Neural progenitor cell (in vitro differentiated cells): ENCODE measurements around the gene RASGRP2. TPM values are rescaled to one million over a fixed set of nuclear protein-coding genes. Genes with fewer than 3 reads are reported as not detected.

Experiments used
- DNase-seq: peaks from one replicate; pipeline ENCODE4 v3.0.0-alpha.2; 2016; ENCODE audit warnings: low spot score
- H2AFZ ChIP-seq: fragments of 200-600 bp; sonication (generic); replicated peaks from 2 replicates; pipeline ENCODE4 v1.6.1; 2016; ENCODE audit warnings: antibody characterized with exemption
- H3F3A ChIP-seq: fragments of 200-600 bp; sonication (generic); 2 replicates; pipeline ENCODE4 v1.6.1; 2016; ENCODE audit warnings: antibody characterized with exemption, low read depth
- H3K27ac ChIP-seq: fragments of 200-600 bp; sonication (generic); 2 replicates; pipeline ENCODE4 v1.5.1; 2016; ENCODE audit warnings: mild to moderate bottlenecking
- H3K27me3 ChIP-seq: fragments of 200-600 bp; sonication (generic); 2 replicates; pipeline ENCODE4 v1.6.1; 2016; ENCODE audit warnings: mild to moderate bottlenecking, moderate library complexity
- H3K36me3 ChIP-seq: fragments of 200-600 bp; sonication (generic); 2 replicates; pipeline ENCODE4 v1.5.1; 2016
- H3K4me1 ChIP-seq: fragments of 200-600 bp; sonication (generic); 2 replicates; pipeline ENCODE4 v1.6.1; 2016; ENCODE audit warnings: mixed run types
- H3K4me2 ChIP-seq: fragments of 200-600 bp; sonication (generic); 2 replicates; pipeline ENCODE4 v1.6.1; 2016
- H3K4me3 ChIP-seq: fragments of 200-600 bp; sonication (generic); 2 replicates; pipeline ENCODE4 v1.5.1; 2016
- H3K79me2 ChIP-seq: fragments of 200-600 bp; sonication (generic); 2 replicates; pipeline ENCODE4 v1.6.1; 2016; ENCODE audit warnings: low read depth
- H3K9ac ChIP-seq: fragments of 200-600 bp; sonication (generic); 2 replicates; pipeline ENCODE4 v1.6.1; 2016
- H3K9me3 ChIP-seq: fragments of 200-600 bp; sonication (generic); 2 replicates; pipeline ENCODE4 v1.5.1; 2016; ENCODE audit warnings: low read depth
- H4K20me1 ChIP-seq: fragments of 200-600 bp; sonication (generic); 2 replicates; pipeline ENCODE4 v1.6.1; 2016; ENCODE audit warnings: low read depth
- H3K27ac Mint-ChIP-seq: 3 replicates; pipeline ENCODE4 v1.8.0; 2021; ENCODE audit warnings: mixed read lengths
- H3K27me3 Mint-ChIP-seq: 2 replicates; pipeline ENCODE4 v1.8.0; 2022; ENCODE audit warnings: low read depth, mild to moderate bottlenecking, inconsistent platforms, moderate library complexity, mixed read lengths; ENCODE audit not compliant: insufficient read depth
- H3K36me3 Mint-ChIP-seq: 3 replicates; pipeline ENCODE4 v1.8.0; 2021; ENCODE audit warnings: mixed read lengths
- H3K4me1 Mint-ChIP-seq: 3 replicates; pipeline ENCODE4 v1.8.0; 2021; ENCODE audit warnings: mixed read lengths
- H3K4me3 Mint-ChIP-seq: 3 replicates; pipeline ENCODE4 v1.8.0; 2021; ENCODE audit warnings: mild to moderate bottlenecking, moderate library complexity, mixed read lengths
- H3K9me3 Mint-ChIP-seq: 3 replicates; pipeline ENCODE4 v1.8.0; 2020; ENCODE audit warnings: mixed read lengths
- CTCF ChIP-seq: fragments of 200-600 bp; sonication (generic); IDR thresholded peaks from 2 replicates; pipeline ENCODE4 v1.5.1; 2017; ENCODE audit warnings: antibody characterized with exemption, mild to moderate bottlenecking
- EZH2 ChIP-seq: fragments of 200-600 bp; sonication (generic); IDR thresholded peaks from 2 replicates; pipeline ENCODE4 v1.6.1; 2017; ENCODE audit warnings: antibody characterized with exemption, mild to moderate bottlenecking, moderate library complexity
- EZH2phosphoT487 ChIP-seq: fragments of 200-600 bp; sonication (generic); IDR thresholded peaks from 2 replicates; pipeline ENCODE4 v1.6.1; 2017; ENCODE audit warnings: antibody characterized with exemption
- total RNA-seq: library from RNA; depleted of rRNA; stranded (reverse); fragments of >200 nt; gene quantifications from 2 replicates; pipeline ENCODE4 v1.2.3, GENCODE V29; 2015; ENCODE audit warnings: low replicate concordance

The RASGRP2 gene
- total RNA-seq, 1 donor from 2014 or later = 0.06 TPM

- Mint-ChIP-seq H3K4me3 (peak overlapping the region; percentile 78), H3K27ac (peak overlapping the region; percentile 43), H3K4me1 (peaks cover 51% of the 10 kb centered on the region), H3K36me3 (no peaks in the 10 kb centered on the region), H3K27me3 (peaks cover 28% of the 10 kb centered on the region), H3K9me3 (no peaks in the 10 kb centered on the region)
- H3F3A ChIP-seq = peaks cover 5% of the 10 kb centered on the region
- TF ChIP-seq EZH2 = no peak
- TF ChIP-seq EZH2phosphoT487 = no peak
- TF ChIP-seq CTCF = no peak
- H3K4me3 ChIP-seq = no peak overlapping the region
- no peaks in the 10 kb centered on the region for H3K79me2 ChIP-seq
- peaks cover 20% of the 10 kb centered on the region for H3K4me1 ChIP-seq
- H4K20me1 ChIP-seq = no peaks in the 10 kb centered on the region
- H3K27me3 ChIP-seq = peaks cover 34% of the 10 kb centered on the region
- H3K4me2 ChIP-seq = peak overlapping the region; percentile 40
- no peak overlapping the region for H2AFZ ChIP-seq
- no peaks in the 10 kb centered on the region for H3K36me3 ChIP-seq
- DNase-seq = no peak
- no peak overlapping the region for H3K9ac ChIP-seq
- H3K9me3 ChIP-seq = no peaks in the 10 kb centered on the region
- no peak overlapping the region for H3K27ac ChIP-seq
These were observed 18.9 kb downstream of the RASGRP2 start for GRCh38 chr11:64724863-64725532.

GRCh38 chr11:64723907-64724862, 19.8 kb downstream of the RASGRP2 start:
- Histone ChIP-seq H3K27ac (no peak overlapping the region), H3K27me3 (peaks cover 41% of the 10 kb centered on the region), H3K9ac (no peak overlapping the region), H3K4me1 (peaks cover 17% of the 10 kb centered on the region), H3K4me2 (no peak overlapping the region), H3K79me2 (no peaks in the 10 kb centered on the region), H4K20me1 (no peaks in the 10 kb centered on the region), H2AFZ (peak overlapping the region; percentile 99), H3K9me3 (no peaks in the 10 kb centered on the region), H3K36me3 (no peaks in the 10 kb centered on the region), H3K4me3 (no peak overlapping the region), H3F3A (no peaks in the 10 kb centered on the region)
- DNase-seq = no peak
- H3K27ac Mint-ChIP-seq = peak overlapping the region; percentile 57
- peaks cover 26% of the 10 kb centered on the region for H3K27me3 Mint-ChIP-seq
- H3K9me3 Mint-ChIP-seq = no peaks in the 10 kb centered on the region
- no peak for TF ChIP-seq EZH2phosphoT487
- TF ChIP-seq EZH2 = no peak
- TF ChIP-seq CTCF = no peak
- peak overlapping the region; percentile 78 for H3K4me3 Mint-ChIP-seq
- H3K36me3 Mint-ChIP-seq = no peaks in the 10 kb centered on the region
- H3K4me1 Mint-ChIP-seq = peaks cover 47% of the 10 kb centered on the region

DNA sequence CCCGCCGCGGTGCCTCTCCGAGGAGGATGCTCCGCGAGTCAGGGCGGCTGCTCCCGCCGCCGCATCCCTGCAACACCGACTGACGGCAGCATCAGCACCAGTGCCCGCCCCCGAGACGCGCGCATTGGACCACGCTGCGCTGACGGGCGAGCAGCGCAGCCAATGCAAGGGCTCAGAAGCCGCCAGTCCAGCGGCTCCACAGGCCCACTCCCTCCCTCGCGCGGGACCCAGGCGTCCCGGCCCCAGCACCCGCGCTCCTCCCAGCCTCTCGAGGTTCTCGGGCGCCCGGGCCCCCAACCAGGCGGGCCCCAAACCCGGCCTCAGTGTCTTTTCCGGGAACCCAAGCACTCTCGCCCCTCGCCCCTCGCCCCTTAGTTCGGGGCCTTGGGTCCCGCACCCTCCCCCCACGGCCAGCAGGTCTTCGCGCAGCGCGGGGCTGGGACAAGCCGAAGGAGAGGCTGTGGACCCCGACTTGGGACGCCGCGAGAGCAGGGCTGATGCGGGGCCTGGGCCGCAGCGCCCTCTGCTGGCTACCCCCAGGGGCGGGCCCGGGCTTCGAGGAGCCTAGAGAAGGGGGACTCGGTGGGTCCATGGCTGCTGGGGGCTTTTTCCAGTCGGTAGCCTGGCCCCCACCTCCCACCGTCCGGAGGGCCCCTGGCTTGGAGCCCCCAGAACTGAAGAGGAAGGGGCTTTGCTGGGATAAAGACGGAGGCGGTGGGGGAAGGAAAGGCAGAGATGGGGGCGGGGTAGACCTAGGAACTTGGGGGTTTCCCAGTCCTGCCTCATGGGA, 20.6 kb downstream of the RASGRP2 start, which contains the start of gene NRXN2:
Gene NRXN2, minus strand, starts transcription at position 81 of the 790 bp plus-strand sequence. CDS start 9,498 bp downstream, outside the sequence.
- H3K27ac Mint-ChIP-seq = peak within 1 kb of the TSS; percentile 57
- peak within 1 kb of the TSS; percentile 100 for H3K4me2 ChIP-seq
- H3K9me3 ChIP-seq = no peaks in the 10 kb centered on the region
- no peak within 1 kb of the TSS for H3K9ac ChIP-seq
- H3K9me3 Mint-ChIP-seq = no peaks in the 10 kb centered on the region
- peak; percentile 94 for DNase-seq
- H2AFZ ChIP-seq = peak within 1 kb of the TSS; percentile 99
- no peak within 1 kb of the TSS for H3K27ac ChIP-seq
- H3K4me1 ChIP-seq = peaks cover 17% of the 10 kb centered on the region
- H3K27me3 ChIP-seq = peaks cover 49% of the 10 kb centered on the region
- peaks cover 29% of the 10 kb centered on the region for H3K27me3 Mint-ChIP-seq
- TF ChIP-seq EZH2 = no peak
- peak; percentile 99 for TF ChIP-seq CTCF
- TF ChIP-seq EZH2phosphoT487 = no peak
- no peaks in the 10 kb centered on the region for H4K20me1 ChIP-seq
- peak within 1 kb of the TSS; percentile 99 for H3K4me3 ChIP-seq
- H3K36me3 ChIP-seq = no peaks in the 10 kb centered on the region
- H3F3A ChIP-seq = no peaks in the 10 kb centered on the region
- H3K4me3 Mint-ChIP-seq = peak within 1 kb of the TSS; percentile 85
- H3K36me3 Mint-ChIP-seq = no peaks in the 10 kb centered on the region
- no peaks in the 10 kb centered on the region for H3K79me2 ChIP-seq
- peaks cover 44% of the 10 kb centered on the region for H3K4me1 Mint-ChIP-seq
